IPS DF 4.7 (cell line): Measurements from ENCODE around the gene SHANK2.

Experiments
- DNase-seq: peaks from one replicate; pipeline ENCODE4 v3.0.0-alpha.2; 2013; ENCODE audit warnings: low spot score; ENCODE audit errors: extremely low read depth

SHANK2 gene

DNA sequence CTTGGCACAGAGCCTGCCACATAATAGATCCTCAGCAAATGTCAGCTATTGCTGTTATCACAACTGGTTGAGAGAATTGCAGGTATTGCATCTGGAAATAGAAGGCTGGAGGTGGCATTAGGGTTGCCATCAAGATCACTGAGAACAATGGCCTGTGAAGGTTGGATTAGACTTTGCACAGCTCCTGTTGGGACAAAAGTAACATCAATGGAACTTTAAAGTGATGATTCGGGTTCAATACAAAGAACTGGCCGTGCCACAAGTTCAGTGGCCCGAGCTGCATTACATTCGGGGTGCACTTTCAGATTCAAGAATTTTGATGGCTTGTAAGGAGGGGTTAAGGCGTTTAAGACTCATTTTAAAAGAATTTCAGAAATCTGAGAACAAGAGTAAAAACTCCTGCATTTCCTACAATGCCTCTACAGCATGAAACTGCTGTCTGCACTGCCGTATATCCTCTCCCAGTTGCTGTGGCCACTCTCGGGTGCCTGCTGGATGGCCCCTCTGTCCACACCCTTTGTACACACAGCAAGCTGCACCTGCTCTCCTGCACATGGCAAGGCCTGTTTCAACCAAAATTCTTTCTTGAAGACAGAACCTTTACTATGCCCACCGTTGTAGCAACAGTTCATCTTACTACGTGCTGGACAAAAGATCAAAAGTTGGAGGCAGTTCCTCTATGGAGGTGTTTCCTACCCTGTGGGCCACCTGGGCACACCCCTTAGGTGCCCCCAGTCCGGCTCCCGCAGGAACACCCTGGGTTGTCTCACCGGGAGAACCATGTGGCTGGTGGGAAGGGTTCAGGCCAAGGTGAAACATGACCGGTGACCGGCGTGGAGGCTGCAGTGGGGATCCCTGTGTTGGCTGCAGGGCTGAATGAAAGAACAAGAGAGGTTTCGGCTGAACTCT lies 17.5 kb upstream of the SHANK2 start:
- no peak for DNase-seq

DNA sequence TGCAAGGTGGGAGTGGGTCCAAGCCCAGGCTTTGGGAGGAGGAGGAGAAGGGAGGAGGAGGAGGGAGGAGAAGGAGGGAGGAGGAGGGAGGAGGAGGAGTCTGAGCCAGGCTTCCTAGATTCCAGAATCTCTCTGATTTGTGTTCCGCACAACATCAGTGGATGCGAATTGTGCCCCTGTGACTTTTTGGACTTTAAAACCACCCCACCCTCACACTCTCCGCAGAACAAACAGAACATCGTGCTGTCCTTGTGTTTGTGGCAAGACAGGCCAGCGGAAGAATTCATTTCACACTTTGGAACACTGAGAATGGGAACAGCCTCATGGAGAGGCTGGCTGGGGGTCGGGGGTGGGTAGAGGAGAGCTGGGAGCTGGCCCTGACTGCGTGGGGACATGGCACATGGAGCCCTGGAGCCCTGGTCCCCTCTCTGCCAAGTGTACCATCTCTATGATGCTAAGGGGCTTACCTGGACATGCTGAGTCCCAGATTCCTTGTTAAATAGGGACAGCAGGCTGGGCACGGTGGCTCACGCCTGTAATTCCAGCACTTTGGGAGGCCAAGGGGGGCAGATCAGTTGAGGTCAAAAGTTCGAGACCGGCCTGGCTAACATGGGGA lies 16.4 kb upstream of the SHANK2 start:
- no peak for DNase-seq

DNA sequence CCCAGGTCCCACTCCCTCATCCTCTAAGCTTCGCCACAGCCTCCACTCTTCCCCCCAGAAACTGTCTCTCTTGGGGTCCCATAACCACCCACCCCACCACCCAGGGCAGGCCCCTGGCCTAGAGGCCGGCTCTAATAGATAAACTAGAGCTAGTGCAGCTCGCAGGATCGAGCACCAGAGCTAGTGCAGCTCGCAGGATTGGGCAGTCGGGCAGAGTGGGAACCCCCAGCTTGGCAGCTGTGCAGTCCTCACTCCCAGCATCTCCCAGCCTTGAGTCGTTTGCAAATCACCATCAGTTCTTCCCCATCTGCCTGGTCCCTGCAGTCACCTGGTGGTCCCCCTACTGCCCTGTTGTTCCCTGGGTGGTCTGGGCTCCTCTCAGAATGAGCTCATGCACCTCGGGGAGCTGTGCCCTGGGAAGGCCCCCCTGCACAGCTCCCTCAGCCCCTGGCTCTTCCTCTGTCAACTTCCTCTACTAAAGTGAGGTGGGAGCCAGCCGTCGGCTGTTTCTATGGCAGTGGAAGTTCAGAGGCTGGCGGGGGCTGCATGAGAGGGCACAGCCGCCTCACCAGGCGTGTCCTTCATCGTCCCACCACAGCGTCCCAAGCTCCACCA lies 15.5 kb upstream of the SHANK2 start:
- no peak for DNase-seq

DNA sequence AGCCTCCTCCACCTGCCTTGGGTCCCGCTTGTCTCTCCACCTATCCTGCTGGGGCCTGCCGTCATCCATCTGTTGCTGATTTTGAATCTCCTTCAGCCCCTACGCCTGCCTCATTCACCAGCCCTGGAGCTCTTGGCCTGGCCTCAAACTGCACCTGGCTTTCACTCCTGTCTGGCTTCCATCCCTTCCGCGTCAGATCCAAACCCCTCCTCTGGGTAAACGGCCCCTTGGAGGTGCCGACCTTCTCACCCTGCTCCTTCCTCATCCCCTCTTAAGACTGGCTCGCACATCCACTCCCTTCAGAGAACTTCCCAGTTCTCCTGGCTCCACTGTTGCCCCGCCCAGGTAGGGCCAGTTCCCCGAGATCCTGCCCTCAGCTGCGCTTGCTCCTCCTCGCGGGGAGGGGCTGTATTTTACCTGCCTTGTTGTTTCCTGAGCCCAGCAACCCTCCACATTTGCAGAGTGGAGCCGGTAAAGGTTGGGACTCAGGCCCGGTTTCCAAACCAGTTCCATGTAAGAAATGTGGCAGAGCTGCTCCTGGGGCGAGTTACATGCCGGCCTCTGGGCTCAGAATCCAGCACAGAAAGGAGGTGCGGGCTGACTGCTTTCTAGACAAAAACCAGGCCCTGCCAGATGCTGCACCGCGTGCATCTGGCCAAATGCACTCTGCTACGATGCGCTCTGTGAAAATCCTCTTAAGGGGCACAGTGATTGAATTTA lies 13.9 kb upstream of the SHANK2 start:
- DNase-seq = no peak

DNA sequence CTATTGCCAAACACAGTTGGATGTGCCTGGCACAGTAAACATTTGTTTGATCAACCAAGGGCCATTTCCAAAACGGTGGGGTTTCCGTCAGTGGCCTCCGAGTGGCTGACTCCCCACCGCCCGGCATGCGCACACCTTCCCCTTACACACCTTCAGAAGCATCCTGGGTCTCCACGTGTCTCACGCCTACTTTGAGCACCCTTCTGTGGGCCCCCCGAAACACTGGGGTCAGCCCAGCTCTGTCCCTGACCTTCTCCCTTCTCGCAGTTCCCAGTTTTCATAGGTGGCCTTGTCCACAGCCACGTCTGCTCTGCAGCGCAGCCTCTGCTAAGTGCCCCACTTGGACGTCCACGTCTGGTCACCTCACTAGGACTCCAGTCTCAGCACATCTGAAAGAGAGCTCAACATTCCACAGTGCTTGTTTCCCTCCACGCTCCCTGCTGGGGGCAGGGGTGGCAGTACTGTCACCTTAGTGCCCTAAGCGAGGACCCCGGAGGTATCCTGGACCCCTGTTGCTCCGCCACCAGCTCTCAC lies 13.2 kb upstream of the SHANK2 start:
- DNase-seq = no peak

DNA sequence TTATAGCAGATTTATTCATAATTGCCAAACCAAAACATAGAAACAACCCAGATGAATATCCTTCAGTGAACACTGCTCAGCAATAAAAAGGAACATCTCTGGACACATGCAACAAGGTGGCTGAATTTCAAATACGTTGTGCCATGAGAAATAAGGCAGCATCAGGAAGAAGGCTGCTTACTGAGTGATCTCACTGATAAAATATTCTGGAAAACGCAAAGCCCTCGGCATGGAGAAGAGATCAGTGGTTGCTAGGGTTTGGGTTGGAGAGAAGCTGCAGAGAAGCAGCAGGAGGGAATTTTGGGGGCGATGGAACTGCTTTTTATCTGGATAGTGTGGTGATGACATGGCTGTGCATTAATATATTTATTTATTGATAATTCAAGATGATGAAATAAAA lies 11.0 kb upstream of the SHANK2 start:
- DNase-seq = no peak

DNA sequence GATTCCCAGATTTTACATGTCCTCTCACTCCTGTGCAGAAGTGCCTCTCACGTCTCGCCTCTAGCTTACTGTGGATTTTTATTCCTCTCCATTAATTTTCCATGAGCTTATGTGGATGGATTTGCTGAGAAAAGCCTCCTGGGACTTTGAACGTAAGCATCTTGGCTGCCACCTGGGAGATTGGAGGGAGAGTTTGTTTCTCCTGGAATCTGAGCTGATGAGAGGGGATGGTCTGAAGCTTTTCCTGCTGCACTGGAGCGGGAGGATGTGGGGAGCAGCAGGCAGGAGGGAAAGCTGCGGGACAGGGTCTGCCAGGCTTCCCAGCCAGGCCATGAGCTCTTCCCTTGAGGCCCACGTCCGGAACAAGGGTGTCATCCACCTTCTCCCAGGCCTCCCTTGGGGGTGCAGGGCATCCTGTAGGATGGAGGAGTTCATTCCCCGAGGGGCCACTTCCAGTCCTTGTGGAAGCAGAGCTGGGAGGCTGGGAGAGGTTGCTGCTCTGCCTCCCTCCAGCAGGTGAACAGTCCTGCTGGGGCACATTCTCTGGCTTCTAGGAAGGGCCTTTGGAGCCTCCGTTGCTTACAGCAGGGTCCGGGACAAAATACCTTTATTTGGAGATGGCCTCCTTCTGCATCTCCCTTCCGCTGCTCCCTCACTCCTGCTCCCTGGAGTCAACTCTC lies 3.6 kb upstream of the SHANK2 start:
- DNase-seq = no peak

DNA sequence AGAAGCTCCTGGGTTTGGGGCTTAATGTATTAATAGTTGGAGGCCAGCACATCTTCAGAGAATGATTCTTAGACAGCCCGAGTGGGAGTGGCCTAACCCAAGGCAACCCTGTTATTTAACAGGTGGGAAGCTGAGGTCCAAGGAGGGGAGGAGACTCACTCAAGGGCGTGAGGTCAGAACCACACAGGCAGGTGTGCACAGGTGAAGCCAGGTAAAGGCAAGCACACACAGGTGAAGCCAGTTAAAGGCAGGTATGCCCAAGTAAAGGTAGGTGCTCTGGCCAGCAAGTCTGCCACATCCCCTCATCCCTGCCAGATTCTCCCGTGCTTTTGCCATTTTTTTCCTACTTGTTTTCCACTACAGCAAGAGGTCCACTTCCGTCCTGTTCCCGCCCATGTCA lies 2.9 kb upstream of the SHANK2 start:
- no peak for DNase-seq

DNA sequence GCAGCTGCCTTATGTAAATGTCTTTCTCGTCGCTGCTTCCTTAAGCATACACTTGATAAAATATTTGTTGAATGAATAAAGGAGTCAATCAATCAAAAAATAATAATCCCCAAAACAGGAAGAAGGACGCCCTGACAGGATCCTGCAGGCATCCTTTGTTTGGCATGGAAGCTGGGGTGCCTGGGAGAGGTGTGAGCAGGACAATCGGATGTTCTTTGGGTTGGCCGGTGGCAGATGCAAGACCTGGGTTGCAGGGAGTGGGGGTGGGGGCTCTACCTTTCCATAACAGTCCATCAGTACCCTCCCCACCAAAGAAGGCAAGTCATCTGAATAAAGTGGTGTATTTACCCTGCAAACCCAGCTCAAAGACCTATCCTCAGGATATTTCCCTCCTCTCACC lies 1.4 kb upstream of the SHANK2 start:
- DNase-seq = no peak

DNA sequence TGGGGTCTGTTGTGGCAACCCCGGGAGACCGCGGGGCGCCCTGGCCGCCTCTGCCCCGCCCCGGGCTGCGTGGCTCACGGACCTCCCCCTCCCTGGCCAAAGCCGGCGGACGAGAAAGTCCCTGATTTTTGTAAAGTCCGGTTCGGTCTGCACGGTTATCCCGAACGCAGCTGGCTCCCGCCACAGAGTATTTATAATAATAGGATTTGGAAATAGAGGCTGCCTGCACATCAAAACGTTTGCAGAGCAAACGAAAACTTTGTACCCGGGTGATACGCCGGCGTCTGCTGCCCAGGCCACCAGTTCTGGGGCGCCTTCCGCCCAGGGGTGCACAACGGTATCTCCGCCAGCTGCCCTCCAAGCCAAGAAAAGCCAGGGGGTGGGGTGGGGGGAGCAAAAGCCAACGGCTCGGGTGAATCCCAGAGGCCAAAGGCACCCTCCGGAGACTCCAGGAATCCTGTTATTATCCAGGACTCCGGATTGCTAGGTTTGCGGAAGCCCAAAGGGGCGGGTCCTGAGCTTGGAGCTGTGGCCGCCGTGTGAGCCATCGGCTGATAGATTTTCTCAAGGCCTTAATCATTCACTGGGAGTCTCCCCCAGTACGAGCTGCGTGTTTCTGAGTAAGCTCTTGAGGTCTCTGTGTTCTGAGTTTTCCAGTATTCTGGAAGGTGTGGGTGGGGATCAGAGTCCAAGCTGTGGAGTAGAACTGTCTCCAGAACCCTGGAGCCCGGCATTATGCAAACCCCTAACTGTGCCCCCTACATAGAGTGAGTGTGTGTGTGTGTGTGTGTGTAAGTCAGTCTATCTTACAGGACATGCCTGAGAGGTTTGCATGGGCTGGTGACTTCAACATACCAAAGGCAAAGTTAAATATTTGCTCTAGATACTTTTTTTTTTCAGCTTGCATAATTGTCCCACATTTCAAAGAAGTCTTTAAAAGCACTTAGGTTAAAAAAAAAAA lies 673 bp upstream of the SHANK2 start:
- DNase-seq = no peak

DNA sequence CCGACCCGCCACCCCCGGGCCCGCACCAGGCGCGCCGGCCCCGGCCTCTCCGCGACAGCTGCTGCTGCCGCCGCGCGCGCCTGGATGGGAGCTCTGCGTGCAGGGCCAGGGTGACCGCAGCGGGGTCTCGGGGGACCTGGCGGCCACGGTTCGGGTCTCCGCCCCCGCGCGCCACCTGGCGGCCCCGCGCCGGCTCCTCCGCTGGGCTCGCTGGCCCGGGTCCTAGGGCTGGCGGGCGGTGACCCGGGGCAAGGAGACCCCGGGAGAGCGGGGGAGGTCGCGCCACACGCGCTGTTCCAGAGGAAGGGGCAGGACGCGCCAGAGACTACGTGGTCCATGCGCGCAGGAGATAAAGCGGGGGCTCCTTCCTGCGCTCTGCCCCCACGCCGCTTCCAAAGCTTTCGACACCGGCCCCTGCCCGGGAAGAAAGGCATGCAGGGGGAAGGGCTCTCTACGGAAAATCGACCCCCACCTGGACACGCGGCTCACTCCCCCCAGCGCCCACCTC lies 562 bp downstream of the SHANK2 start:
- DNase-seq = no peak

DNA sequence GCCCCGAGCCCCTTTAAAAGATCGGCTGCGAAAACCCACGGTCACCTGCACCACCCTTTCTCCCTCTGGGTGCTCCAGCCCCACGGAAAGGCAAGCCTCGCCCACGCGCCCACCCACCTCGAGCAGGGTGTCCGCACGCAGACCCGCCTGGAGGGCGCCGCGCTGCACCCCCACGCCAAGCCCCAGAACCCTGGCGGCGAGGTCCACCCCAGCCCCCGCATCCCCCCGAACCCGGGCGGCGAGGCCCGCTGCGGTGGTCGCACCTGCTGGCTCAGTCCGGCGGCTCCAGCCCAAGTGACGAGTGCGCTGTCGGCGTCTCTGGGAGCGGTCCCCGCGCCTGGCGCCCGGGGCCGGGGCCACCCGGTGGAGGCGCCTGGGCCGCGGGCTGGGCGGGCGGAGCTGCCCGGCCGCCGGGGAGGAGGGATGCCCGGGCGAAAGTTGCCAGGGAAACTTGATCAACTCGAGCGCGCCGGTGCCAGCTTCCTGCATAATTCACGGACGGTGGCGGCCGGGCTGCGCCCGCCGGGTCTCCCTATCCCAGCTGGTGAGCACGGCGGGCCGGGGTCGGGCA lies 1.1 kb downstream of the SHANK2 start:
- DNase-seq = no peak

DNA sequence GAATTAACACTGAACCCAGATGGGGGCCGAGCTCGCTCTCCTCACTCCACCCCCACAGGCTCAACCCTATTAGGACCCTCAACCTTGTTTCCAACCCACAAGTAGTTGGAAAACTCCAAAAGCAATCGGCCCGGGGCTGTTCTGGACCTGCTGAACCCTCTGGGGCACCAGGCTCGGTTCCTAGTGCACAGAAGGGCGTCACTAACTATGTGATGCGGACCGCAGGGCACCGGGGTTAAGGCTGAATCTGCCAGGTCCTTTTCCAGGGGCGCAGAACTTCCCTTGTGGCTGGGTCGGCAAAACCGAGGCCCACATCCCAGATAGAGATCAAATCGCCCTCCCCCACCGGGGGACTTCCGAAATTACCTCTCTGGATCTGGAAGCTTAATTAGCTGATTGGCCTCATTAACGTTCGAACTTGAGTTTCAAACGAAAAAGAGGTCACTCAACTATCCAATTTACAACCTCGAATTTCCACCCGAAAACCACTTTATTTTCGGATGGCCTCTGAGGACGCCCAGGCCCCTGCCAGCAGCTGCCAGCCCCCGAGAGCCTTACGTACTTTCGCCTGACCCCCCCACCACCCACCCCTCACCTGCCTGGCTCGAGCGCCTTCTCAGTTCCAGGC lies 1.7 kb downstream of the SHANK2 start:
- DNase-seq = no peak

DNA sequence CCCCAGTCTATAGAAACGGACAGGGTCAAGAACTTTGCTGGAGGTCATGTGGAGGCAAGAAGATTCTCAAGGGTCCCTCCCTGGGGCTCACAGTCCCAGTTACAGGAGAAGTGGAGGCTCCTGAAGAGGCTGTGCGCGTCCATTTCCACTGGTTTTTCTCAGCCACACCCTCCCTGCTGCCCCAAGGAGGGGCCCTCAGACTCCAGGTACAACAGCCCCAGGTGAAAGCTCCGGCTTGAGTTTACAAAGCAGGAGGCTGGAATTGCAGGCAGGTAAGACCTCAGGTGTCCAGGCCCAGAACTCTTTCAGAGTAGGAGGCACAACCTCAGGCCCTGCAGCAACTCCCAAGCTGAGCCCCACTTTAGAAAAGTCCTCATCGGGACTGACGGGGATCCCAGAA lies 3.1 kb downstream of the SHANK2 start:
- no peak for DNase-seq

DNA sequence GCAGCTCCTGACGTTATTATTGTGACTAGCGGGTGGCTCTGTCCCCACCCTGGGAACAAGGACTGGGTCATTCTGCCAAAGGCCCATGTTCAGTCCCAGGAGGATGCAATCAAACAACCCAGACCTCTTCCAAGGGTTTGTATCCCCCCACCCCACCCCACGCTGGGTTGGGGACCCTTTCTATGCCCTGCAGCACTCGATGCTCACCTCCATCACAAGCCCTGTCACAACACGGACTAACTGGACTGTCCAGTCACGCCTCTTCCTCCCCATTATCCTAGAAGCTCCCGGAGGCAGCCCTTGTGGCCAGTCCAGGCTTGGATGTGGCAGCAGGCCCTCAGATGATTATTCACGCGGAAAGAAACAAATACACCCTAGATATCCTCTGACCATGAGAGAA lies 3.7 kb downstream of the SHANK2 start:
- DNase-seq = no peak

DNA sequence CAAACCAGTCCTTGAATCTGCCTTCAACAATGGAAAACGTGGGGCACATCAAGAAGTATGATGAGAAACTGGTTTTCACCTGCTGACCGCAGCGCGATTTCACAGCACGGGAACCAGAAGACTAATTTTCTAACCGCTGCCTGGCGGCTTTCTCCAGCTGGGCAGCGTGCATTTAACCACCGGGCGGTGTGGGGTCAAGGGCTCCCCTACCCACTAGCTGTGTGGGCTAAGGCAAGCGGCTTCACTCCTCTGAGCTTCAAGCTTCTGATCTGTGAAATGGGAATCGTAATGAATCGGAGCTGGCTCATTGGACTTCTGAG lies 4.2 kb downstream of the SHANK2 start:
- DNase-seq = no peak

DNA sequence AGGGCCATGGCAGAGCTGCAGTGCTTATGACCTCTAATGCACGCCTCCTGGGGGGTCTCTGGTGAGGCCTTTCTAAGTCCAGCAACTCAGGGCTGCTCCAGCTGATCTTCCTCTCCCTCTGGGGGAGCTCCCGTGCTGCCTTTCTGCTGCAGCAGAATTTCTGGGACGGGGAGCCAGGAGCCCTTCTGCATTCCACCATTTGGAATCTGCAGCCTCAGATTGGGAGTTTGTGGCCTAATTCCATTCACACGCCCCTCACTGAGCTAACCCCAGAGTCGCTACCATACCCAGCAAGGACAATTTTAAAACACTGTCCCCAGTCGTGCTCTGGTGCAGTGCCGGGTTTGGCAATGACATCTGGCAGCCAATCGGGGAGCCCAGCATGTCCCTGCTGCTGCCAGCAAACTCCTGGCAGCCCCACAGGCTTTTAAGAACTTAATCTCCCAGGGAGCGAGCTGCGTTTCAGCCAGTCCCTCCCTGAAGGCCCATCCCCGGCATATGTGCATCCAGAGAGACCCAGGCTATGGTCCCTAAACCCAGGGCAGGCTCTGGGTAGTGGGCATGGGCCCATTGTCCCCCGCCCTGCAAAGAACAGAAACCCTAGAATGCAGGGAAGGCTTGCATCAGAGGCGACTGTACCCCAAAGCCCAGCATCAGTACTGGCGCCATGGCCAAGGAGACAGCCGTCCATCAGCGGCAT lies 4.7 kb downstream of the SHANK2 start:
- no peak for DNase-seq

DNA sequence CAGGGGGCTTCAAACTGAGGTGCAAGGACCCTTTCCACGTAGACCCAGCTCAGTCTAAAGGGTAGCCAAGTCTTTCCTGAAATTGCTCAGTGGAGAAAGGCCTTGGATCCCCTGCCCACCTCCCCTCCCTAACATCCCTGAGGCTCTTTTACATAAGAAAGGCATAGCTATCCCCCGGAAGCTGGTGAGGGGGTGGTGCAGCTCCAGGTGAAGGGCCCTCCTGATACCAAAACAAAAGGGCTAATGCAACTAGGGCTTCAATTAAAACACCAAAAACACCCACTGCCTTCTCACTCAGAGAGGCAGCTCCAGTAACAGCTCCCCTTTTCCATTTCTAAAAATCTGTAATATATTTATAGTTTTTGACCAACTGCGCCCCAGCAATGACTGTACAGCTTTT lies 5.8 kb downstream of the SHANK2 start:
- peak; percentile 85 for DNase-seq
